NOMO-1 treated with DMSO at 0.1 percent for 48 hours (cell line): ENCODE measurements around the gene RNF212B.

ENCODE experiments used
- DNase-seq: peaks from one replicate; lab custom pipeline; 2025; ENCODE audit not compliant: unreplicated experiment; lab: John Stamatoyannopoulos, UW

The RNF212B gene

GRCh38 chr14:23319746-23320583, 82.2 kb downstream of the RNF212B start:
- no peak for DNase-seq

DNA sequence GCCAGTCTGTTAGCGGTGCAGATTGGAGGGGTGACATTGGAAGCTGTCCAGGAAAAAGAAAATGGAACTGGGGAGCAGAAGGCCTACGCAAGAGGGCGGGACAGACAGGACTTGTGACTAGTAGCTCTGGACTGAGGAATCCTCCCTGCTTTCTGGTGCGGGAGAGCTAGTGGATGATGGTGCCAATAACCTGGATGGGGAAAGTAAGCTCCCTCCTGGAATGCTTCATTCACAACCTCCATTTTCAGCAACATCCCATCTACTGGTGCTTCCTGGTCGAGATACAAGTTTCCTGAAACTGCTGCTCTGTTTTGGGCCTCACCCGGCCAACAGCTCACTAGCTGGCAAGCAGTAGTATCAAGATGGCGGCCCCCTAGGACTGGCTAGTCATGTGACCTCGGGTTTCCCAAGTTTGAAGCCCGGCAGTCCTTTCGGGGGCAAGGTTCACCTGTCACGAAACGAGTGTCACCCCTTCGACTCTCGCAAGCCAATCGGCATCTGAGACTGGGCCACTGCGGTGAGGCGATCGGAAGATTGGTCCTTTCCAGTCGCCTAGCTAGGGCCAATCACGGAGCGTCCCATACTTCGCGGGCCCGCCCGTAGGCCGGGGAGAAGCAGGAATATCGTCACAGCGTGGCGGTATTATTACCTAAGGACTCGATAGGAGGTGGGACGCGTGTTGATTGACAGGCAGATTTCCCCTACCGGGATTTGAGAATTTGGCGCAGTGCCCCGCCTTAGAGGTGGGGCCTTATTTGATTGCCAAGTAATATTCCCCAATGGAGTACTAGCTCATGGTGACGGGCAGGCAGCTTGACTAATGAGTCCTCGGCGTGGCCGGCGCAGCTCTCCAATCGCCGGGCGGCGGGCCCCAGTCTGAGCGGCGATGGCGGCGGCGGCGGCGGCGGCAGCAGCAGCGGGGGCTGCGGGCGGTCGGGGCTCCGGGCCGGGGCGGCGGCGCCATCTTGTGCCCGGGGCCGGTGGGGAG, 83.1 kb downstream of the RNF212B start, which contains the start of gene PABPN1:
Gene PABPN1 (plus strand): TSS at position 874 of the 988 bp plus-strand sequence. CDS start 13 bp downstream, at position 887.
- peak; percentile 100 for DNase-seq

DNA sequence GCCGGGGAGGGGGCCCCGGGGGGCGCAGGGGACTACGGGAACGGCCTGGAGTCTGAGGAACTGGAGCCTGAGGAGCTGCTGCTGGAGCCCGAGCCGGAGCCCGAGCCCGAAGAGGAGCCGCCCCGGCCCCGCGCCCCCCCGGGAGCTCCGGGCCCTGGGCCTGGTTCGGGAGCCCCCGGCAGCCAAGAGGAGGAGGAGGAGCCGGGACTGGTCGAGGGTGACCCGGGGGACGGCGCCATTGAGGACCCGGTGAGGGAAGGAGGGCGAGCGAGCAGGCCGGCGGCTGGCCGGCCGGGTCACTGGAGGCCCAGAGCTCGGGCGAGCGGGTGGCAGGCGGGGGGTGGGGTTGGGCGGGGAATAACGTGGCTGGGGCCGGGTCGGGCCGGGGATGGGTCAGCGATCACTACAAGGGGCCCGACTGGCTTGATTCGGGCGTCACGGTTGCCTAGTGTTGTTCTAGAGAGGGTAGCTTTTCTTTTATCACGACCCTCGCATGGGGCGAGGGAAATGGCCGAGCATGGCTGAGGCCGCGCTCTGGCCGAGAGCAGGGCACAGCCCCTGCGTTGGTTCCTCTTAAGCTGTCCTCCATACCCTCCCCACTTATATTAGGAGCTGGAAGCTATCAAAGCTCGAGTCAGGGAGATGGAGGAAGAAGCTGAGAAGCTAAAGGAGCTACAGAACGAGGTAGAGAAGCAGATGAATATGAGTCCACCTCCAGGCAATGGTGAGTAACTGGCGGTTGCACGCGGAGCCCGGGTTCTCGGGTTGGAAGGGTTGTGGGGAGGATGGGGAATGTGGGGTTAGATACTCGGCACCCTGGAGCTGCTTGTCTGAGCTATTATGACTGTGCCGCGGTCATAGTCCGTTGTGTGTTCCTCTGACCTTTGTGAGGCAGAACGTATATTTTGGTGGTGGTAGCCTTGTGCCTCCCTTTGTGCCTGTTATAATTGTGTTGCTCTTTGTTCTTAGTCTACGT, 84.1 kb downstream of the RNF212B start:
- peak; percentile 29 for DNase-seq
